ENCODE results near the gene THEMIS.
"Not testable (repeated sequence)": the region's sequence is repeated elsewhere in the genome, so short reads cannot be mapped to it uniquely, and the experiment has no call there.

THEMIS gene

DNA sequence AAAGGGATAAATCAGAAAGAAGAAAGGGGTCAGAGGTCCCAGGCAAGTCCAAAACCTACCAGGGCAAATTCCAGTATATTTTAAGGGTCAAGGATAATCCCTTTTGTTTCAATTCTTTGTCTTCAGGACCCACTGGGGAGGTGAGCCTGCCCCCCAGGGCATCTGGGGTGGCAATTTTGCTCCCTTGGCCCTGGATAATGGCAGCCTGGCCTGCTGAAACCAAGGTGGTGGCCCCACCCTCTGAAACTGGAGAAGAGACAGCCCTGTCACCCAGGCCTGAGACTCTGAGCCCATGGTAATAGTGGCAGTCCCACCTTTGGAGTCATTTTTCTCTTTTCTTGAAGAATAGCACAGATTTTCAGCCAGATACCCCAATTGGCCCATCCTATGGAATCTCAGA lies 205.8 kb downstream of the THEMIS start:
- no peaks in the 10 kb centered on the region for H3K4me1 ChIP-seq (ENCODE audit: insufficient read depth, poor library complexity, severe bottlenecking)
- H3K36me3 ChIP-seq (ENCODE audit: low read depth), result no peaks in the 10 kb centered on the region
- DNase-seq (ENCODE audit: low spot score) (no peak), ATAC-seq (ENCODE audit: low read depth) (no peak)
- no peak overlapping the region for H3K27ac ChIP-seq (ENCODE audit: poor library complexity, severe bottlenecking)
- H3K9me3 ChIP-seq (ENCODE audit: severe bottlenecking), result no peaks in the 10 kb centered on the region
- no peaks in the 10 kb centered on the region for H3K27me3 ChIP-seq (ENCODE audit: insufficient read depth, poor library complexity, severe bottlenecking)
- TF ChIP-seq, protein P1, sequence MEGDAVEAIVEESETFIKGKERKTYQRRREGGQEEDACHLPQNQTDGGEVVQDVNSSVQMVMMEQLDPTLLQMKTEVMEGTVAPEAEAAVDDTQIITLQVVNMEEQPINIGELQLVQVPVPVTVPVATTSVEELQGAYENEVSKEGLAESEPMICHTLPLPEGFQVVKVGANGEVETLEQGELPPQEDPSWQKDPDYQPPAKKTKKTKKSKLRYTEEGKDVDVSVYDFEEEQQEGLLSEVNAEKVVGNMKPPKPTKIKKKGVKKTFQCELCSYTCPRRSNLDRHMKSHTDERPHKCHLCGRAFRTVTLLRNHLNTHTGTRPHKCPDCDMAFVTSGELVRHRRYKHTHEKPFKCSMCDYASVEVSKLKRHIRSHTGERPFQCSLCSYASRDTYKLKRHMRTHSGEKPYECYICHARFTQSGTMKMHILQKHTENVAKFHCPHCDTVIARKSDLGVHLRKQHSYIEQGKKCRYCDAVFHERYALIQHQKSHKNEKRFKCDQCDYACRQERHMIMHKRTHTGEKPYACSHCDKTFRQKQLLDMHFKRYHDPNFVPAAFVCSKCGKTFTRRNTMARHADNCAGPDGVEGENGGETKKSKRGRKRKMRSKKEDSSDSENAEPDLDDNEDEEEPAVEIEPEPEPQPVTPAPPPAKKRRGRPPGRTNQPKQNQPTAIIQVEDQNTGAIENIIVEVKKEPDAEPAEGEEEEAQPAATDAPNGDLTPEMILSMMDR (IDR thresholded peaks at IDR 0.05; ENCODE audit: poor library complexity, severe bottlenecking), result no peak
- H3K4me3 ChIP-seq (ENCODE audit: severe bottlenecking), result no peak overlapping the region

GRCh38 chr6:127691146-127691545 lies 209.7 kb downstream of the THEMIS start:
- Histone ChIP-seq H3K4me3 (ENCODE audit: severe bottlenecking) (no peak overlapping the region), H3K27ac (ENCODE audit: poor library complexity, severe bottlenecking) (no peak overlapping the region), H3K27me3 (ENCODE audit: insufficient read depth, poor library complexity, severe bottlenecking) (no peaks in the 10 kb centered on the region), H3K9me3 (ENCODE audit: severe bottlenecking) (no peaks in the 10 kb centered on the region), H3K36me3 (ENCODE audit: low read depth) (no peaks in the 10 kb centered on the region), H3K4me1 (ENCODE audit: insufficient read depth, poor library complexity, severe bottlenecking) (no peaks in the 10 kb centered on the region)
- TF ChIP-seq, protein P1 (IDR thresholded peaks at IDR 0.05; ENCODE audit: poor library complexity, severe bottlenecking), result no peak
- DNase-seq (ENCODE audit: low spot score) (no peak), ATAC-seq (ENCODE audit: low read depth) (no peak)

DNA sequence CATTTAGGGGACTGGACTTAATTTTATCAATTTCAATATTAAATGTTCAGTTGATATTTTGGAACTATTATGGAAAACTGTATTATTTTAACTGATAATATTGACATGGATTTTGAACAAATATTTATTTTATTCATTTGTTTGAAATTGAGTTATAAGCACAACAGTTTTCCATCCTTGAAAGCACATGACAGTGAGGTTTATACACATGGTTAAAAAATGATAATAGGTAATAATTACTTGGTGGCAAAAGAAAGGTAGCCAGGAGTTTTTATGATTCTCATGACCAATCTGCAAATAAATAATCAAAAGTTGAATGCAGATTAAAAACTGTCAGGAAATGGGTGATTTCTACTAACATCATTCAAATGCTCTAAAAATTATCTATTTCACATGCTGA lies 210.3 kb downstream of the THEMIS start:
- Histone ChIP-seq H3K9me3 (ENCODE audit: severe bottlenecking) (no peaks in the 10 kb centered on the region), H3K36me3 (ENCODE audit: low read depth) (no peaks in the 10 kb centered on the region), H3K27me3 (ENCODE audit: insufficient read depth, poor library complexity, severe bottlenecking) (no peaks in the 10 kb centered on the region), H3K27ac (ENCODE audit: poor library complexity, severe bottlenecking) (no peak overlapping the region), H3K4me1 (ENCODE audit: insufficient read depth, poor library complexity, severe bottlenecking) (no peaks in the 10 kb centered on the region), H3K4me3 (ENCODE audit: severe bottlenecking) (no peak overlapping the region)
- DNase-seq (ENCODE audit: low spot score), result no peak
- TF ChIP-seq, protein P1 (IDR thresholded peaks at IDR 0.05; ENCODE audit: poor library complexity, severe bottlenecking), result no peak
- no peak for ATAC-seq (ENCODE audit: low read depth)

DNA sequence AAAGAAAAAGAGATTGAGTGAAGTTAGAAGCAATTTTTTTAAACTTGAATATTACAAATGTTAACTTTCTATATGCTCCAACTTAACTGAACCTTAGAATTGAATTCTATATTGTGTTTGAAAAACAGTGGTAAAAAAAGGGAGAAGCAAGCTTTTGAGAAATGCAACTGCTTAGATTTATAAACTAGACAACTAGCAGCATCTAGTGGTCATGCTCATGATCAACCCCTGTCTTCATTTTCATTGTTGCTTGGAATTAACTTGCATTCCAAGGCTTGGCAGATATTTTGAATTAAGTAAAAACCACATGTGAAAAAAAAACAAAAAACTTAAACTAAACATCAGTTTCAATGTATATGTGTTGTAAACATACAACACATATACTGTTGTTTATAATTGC lies 210.8 kb downstream of the THEMIS start:
- Histone ChIP-seq H3K27ac (ENCODE audit: poor library complexity, severe bottlenecking) (no peak overlapping the region), H3K4me1 (ENCODE audit: insufficient read depth, poor library complexity, severe bottlenecking) (no peaks in the 10 kb centered on the region)
- TF ChIP-seq, protein P1 (IDR thresholded peaks at IDR 0.05; ENCODE audit: poor library complexity, severe bottlenecking), result peak; percentile 73

GRCh38 chr6:127687490-127687889 lies 213.4 kb downstream of the THEMIS start:
- not testable (repeated sequence) for ATAC-seq (ENCODE audit: low read depth); DNase-seq (ENCODE audit: low spot score); H3K9me3 ChIP-seq (ENCODE audit: severe bottlenecking); H3K4me1 ChIP-seq (ENCODE audit: insufficient read depth, poor library complexity, severe bottlenecking); H3K36me3 ChIP-seq (ENCODE audit: low read depth); H3K4me3 ChIP-seq (ENCODE audit: severe bottlenecking); H3K27ac ChIP-seq (ENCODE audit: poor library complexity, severe bottlenecking)
- H3K27me3 ChIP-seq (ENCODE audit: insufficient read depth, poor library complexity, severe bottlenecking), result peaks cover 12% of the 10 kb centered on the region

More for the DNA sequence above, 210.8 kb downstream of the THEMIS start:
- Histone ChIP-seq H3K27me3 (ENCODE audit: insufficient read depth, poor library complexity, severe bottlenecking) (no peaks in the 10 kb centered on the region), H3K4me3 (ENCODE audit: severe bottlenecking) (no peak overlapping the region), H3K9me3 (ENCODE audit: severe bottlenecking) (no peaks in the 10 kb centered on the region), H3K36me3 (ENCODE audit: low read depth) (no peaks in the 10 kb centered on the region)
- DNase-seq (ENCODE audit: low spot score) (no peak), ATAC-seq (ENCODE audit: low read depth) (no peak)
